Colon (tissue), 2 donors: Measurements from ENCODE around the gene EVI2A.
A peak's percentile ranks its signal among the peaks of the same experiment; 100 is the strongest.
"Not testable (repeated sequence)": the region's sequence is repeated elsewhere in the genome, so short reads cannot be mapped to it uniquely, and the experiment has no call there.

Experiments used
- FAIRE-seq: peaks from 2 replicates; lab custom pipeline; 2012; peaks lifted over from hg19 to GRCh38; lab: Jason Lieb, UNC
- donor health status: control.
- donor health status: control.

The EVI2A gene

DNA sequence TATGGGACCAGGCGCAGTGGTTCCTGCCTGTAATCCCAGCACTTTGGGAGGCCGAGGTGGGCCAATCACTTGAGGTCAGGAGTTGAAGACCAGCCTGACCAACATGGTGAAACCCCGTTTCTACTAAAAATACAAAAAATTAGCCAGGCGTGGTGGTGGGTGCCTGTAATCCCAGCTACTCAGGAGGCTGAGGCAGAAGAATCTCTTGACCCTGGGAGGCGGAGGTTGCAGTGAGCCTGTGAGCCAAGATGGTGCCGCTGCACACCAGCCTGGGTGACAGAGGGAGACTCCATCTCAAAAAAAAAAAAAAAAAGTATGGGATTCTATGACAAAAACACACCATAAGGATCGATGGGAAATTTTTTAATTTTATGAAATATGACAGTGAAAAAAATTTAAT lies 9.2 kb downstream of the EVI2A start:
- not testable (repeated sequence) for FAIRE-seq

DNA sequence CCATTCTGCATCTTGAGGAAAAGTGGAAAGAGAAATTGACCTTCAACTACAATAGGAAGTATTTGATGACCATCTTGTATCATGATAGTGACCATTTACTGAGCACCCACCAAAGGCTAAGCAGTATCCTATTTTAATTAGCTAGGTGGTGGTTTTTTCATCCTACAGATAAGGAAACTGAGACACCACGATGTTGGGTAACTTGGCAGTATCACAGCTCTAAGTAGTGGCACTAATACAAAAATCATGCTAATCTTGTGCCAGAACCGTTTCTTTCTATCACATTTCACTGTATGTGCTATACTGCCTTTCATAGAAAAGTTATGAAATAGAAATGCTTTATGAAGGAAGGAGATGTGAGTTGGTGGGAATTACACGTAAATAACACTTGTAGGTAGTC lies 9.9 kb downstream of the EVI2A start:
- no peak for FAIRE-seq

DNA sequence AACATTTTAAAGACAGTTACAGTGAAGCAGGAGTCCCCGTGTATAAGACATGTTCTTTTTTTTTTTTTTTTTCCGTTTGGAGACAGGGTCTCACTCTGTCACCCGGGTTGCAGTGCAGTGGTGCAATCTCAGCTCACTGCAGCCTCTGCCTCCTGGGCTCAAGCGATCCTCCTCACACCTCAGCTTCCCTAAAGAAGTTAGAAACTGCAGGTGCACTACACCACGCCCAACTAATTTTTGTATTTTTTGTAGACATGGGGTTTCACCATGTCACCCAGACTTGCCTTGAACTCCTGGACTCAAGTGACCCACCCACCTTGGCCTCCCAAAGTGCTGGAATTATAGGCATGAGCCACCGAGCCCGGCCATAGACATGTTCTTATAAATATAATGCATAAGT lies 10.5 kb downstream of the EVI2A start:
- FAIRE-seq = no peak

GRCh38 chr17:31310260-31310659 lies 11.2 kb downstream of the EVI2A start:
- FAIRE-seq = no peak

- FAIRE-seq = no peak
These were observed 11.9 kb downstream of the EVI2A start for GRCh38 chr17:31309556-31309955.

GRCh38 chr17:31308372-31309334 lies 12.8 kb downstream of the EVI2A start:
- FAIRE-seq = peak; percentile 84

DNA sequence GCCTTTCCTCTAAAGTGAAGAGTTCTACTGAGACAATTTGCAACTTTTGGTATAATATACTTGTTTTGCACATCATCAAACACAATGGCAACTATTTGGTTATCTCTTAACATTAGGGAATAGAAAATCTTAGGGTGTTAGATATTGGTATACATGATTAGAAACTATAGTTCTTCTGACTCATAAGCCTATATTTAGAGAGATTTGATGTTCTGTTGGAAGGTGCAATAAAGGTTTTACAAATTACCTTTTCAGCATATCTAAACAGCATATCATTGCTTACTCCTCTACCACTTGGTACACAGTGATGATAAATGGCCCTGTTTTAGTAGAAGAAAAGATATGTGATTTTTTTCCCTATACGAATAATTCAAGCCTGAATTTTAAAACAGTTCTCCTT lies 13.8 kb downstream of the EVI2A start:
- no peak for FAIRE-seq

- no peak for FAIRE-seq
These were observed 21.8 kb downstream of the EVI2A start for GRCh38 chr17:31299624-31300023.

- no peak for FAIRE-seq
These were observed 24.3 kb downstream of the EVI2A start, which contains the start of gene OMG for GRCh38 chr17:31297090-31297489. Gene OMG (minus strand): TSS chr17:31297239. CDS start chr17:31296331, 908 bp downstream.

GRCh38 chr17:31296142-31296541 lies 25.3 kb downstream of the EVI2A start:
- FAIRE-seq = no peak

DNA sequence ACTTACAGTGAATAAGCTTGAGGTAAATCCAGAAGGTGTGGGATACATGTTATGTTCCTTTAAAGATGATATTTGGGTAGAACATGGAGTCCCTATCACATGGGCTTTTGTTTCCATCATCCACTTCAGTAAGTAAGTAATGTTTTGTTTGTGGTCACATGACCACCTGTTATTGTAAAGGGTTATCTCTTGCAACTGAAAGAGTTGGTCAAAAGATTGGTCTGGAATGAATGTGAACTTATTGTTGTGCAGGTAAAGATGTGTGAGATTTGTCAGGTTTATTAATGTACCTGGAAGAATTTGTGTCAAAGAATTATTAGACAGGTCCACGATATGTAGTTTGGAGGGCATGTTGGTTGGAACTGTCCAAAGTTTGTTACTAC lies 25.9 kb downstream of the EVI2A start:
- FAIRE-seq = no peak

- no peak for FAIRE-seq
These were observed 26.5 kb downstream of the EVI2A start for GRCh38 chr17:31294820-31295488.

DNA sequence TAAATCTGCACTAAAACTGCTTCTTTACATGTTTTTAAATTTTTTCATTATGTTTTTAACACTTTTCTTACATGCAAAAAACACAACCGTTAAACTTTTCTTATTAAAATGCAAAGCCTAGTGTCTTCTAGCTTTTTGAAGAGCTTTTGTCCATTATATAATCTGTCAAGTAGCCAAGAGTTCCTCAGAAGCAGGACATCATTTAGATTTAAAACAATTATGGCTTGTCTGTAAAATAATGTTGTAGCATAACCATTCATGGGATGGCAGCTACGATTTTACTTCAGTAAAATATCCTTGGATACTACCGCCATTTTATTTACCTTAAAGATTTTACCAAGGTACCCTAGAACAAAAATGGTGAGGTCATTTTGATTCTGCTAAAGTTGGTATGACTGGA lies 27.2 kb downstream of the EVI2A start:
- no peak for FAIRE-seq

DNA sequence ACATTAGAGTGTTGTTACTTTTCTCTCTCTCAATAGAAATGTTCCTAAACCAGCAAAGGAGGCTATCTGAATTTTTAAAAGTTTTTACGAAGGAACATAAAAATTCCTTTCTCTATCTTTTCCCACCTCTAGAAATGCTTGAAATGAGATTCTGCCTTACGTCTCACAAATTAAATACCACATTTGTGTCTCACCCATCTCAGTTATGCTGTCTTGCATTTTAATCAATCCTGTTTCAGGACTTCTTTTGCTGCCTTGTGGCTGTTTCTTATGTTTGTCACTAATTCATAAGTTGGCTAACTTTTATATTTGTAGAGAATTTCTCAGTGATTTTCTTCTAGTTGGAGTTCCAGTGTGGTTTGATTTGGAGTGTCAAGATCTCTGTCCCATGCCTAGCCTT lies 27.8 kb downstream of the EVI2A start:
- FAIRE-seq = no peak

DNA sequence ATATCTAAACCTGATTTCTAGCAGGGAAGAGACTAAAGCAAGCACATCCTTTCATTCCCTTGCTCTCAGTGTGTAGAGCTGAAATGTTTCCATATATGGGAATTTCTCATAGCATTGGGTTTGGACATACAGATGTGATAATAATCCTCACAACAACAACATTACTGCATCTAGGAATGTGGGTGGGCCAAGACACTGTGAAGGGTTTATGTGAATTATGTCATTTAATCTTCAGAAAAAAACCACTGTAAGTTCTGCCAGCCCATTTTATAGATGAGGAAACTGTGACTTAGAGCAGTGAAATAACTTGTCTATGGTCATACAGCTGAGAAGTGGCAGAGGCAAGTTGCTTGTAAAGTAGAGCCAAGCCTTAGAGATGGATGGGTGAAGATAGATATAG lies 29.6 kb downstream of the EVI2A start:
- FAIRE-seq = no peak

DNA sequence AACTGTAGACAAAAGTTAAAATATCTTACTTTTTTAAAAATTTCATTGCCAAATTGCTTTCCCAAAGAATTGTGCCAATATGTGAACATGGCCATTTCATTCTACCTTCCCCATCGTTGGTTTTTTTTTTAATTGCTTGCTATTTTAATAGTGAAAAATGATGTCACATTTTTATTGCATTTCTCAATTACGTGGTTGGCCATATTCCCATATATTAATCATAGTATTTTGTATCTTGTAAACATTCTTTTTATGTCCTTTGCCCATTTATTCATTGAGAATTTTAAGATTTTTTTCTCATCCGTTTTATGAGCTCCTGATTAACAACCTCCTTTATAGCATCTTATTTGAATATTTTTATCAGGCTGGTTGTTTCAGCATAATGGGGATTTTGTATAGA lies 31.6 kb downstream of the EVI2A start:
- peak; percentile 38 for FAIRE-seq

- not testable (repeated sequence) for FAIRE-seq
These were observed 33.5 kb downstream of the EVI2A start for GRCh38 chr17:31287932-31288331.

GRCh38 chr17:31286587-31286986 lies 34.8 kb downstream of the EVI2A start:
- FAIRE-seq = no peak

DNA sequence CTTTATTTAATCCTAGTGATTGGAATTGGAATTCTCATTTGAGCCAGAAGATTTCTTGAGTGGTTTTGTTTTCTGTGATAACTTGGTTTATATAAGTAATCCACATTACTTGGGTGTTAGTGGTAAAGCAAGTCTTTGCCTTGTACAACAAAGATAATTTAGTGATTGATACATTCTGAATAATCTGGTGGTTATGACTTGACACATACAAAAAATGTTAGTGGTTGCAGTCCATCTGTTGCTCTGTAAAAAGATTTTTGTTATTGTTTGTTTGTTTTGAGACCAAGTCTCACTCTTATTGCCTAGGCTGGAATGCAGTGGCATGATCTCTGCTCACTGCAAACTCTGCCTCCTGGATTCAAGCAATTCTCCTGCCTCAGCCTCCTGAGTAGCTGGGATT lies 37.6 kb downstream of the EVI2A start:
- no peak for FAIRE-seq

GRCh38 chr17:31281061-31281460 lies 40.4 kb downstream of the EVI2A start:
- FAIRE-seq = no peak

GRCh38 chr17:31279401-31279800 lies 42.0 kb downstream of the EVI2A start:
- no peak for FAIRE-seq

GRCh38 chr17:31275116-31275515 lies 46.3 kb downstream of the EVI2A start:
- no peak for FAIRE-seq

DNA sequence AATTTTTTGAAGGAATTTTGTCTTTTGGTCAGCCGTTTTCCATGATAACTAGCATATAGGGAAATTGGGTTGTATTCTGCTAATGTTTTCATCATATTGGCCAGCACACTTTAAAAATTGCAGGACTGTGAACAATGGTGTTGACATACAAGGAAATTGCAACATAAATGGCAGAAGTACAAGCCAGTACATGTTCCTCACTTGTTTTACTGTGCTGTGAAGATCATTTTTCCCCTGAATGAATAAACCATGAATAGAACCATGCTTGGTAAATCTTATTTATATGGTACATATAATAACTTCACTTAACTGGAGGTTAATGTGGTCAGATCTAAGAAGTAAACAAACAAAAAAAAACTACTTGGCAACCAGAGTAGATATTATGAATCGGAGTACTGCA lies 47.2 kb downstream of the EVI2A start:
- FAIRE-seq = no peak
